GM06990 (cell line): ENCODE measurements around the gene ARID5B.

Experiments
- DNase-seq: peaks from one replicate; pipeline ENCODE4 v3.0.0-alpha.2; 2011; ENCODE audit not compliant: insufficient read length; ENCODE audit errors: extremely low read depth
- H3K27me3 ChIP-seq: replicated peaks from 2 replicates; pipeline ENCODE4 v1.6.0; 2011; ENCODE audit warnings: low read length; ENCODE audit not compliant: control insufficient read depth, insufficient read depth
- H3K36me3 ChIP-seq: 2 replicates; pipeline ENCODE4 v1.5.1; 2011; ENCODE audit warnings: low read length; ENCODE audit not compliant: control insufficient read depth, insufficient read depth
- H3K4me3 ChIP-seq: replicated peaks from 2 replicates; pipeline ENCODE4 v1.5.1; 2011; ENCODE audit warnings: low read depth, mild to moderate bottlenecking, control low read depth, low read length
- TF ChIP-seq, protein P1 (sequence below): IDR thresholded peaks from 2 replicates; pipeline ENCODE4 v1.5.1; 2011; ENCODE audit warnings: low read length, control low read depth, mild to moderate bottlenecking, inconsistent platforms; ENCODE audit not compliant: insufficient read depth, poor library complexity, severe bottlenecking

The ARID5B gene

DNA sequence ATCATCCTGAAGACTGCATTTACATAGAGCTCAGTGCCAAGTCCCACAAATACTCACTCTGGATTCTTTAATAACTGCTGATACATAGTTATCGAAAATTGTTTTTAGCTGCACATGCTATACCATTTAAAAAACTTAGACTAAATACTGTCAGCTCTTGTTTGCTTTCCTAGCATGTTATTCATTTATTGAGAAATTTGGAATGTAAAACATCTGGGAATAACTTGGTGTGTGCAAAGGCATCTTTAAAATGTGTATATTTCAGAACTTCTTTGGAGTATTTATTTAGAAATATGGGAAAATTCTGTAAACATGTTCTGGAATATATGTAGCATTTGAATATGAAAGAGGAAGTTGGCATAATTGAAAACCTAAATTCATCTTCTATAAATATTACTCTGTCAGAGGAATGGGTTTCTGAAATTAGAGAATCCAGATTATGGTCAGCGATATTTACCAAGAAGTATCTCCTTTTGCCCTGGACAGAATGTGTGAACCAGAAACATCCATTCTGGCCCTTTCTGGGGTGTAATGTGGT is 119.7 kb downstream of the ARID5B start:
- Histone ChIP-seq H3K4me3 (no peak overlapping the region), H3K27me3 (no peaks in the 10 kb centered on the region), H3K36me3 (no peaks in the 10 kb centered on the region; the same call in 1 of the 2 replicates)
- no peak for DNase-seq
- TF ChIP-seq, protein P1, sequence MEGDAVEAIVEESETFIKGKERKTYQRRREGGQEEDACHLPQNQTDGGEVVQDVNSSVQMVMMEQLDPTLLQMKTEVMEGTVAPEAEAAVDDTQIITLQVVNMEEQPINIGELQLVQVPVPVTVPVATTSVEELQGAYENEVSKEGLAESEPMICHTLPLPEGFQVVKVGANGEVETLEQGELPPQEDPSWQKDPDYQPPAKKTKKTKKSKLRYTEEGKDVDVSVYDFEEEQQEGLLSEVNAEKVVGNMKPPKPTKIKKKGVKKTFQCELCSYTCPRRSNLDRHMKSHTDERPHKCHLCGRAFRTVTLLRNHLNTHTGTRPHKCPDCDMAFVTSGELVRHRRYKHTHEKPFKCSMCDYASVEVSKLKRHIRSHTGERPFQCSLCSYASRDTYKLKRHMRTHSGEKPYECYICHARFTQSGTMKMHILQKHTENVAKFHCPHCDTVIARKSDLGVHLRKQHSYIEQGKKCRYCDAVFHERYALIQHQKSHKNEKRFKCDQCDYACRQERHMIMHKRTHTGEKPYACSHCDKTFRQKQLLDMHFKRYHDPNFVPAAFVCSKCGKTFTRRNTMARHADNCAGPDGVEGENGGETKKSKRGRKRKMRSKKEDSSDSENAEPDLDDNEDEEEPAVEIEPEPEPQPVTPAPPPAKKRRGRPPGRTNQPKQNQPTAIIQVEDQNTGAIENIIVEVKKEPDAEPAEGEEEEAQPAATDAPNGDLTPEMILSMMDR, result no peak

DNA sequence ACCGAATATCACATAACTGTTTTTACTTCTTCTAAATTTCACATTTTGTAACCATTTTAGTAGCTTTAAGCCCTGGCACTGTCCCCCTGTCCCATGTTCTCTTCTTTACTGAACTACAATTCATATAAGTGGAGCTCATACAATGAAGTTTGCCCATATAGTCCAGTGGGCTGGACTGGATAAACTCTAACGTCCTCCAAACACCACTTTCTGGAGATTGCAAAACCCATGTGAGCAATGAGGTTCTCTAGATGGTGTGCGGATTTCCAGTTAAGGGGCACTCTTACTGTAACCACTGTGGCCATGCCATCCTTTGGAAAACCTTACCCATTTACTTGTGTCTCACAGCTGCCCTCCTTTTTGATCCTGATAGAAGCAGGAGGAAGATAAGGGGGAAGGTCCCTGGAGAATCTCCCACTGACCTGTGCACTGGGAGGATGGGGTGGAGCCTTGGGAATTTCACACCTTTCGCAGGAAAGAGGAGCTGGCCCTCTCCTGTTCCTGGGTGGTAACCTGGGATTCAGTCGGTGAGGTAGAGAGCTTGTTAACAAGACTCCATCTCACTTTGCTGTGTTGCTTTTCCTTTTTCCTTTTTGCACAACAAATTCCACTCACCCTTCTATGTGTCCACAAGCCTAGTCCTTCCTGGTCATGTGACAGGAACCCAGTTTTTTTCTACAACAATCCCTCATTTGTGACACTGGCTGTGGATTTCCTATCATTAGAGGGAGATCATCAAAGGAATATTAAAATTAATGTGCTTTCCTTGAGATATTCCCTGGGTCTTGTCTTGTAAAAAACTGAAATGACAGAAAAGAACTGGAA is 120.7 kb downstream of the ARID5B start:
- DNase-seq, result no peak
- Histone ChIP-seq H3K36me3 (no peaks in the 10 kb centered on the region; the same call in 1 of the 2 replicates), H3K27me3 (no peaks in the 10 kb centered on the region), H3K4me3 (no peak overlapping the region)
- TF ChIP-seq, protein P1, result no peak

DNA sequence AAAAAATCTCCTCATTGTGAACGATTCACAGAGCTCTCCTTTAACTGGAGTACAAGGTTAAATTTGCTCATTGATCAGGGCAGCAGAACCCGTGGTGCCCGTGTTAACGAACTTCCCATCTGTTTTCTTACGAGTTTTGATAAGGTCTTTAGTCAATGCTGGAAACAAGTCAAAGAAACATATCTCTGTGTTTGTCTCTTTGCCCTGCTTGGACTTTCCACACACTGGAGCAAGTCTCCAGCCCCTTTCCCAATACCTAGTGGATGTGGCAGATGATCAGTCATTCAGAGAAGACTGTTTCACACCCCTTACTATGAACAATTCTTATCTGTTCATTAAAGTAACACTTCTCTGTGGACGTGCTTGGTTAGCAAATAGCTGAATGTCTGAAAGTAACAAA is 121.3 kb downstream of the ARID5B start:
- TF ChIP-seq, protein P1, result no peak
- no peaks in the 10 kb centered on the region; the same call in 1 of the 2 replicates for H3K36me3 ChIP-seq
- no peak overlapping the region for H3K4me3 ChIP-seq
- no peaks in the 10 kb centered on the region for H3K27me3 ChIP-seq
- no peak for DNase-seq

DNA sequence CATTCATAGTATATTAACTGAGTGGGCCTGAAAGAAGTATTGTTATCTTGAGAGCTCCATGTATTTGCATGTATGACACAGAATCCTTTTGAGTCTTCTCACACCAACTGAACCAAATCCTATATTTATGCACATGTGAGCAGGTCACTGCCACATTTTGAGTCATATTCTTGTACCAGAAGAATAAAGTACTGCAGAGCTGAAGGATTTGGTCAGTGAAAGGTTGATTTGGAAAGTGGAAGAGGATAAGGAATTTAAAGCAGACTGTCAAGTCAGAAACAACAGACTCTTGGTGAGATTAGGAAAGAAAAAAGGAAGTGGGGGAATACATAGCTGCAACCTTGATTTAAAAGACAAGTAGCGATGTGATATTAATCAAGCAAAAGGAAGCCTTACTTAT is 121.8 kb downstream of the ARID5B start:
- DNase-seq, result no peak
- no peaks in the 10 kb centered on the region for H3K27me3 ChIP-seq
- TF ChIP-seq, protein P1, result no peak
- H3K36me3 ChIP-seq, result no peaks in the 10 kb centered on the region; the same call in 1 of the 2 replicates
- H3K4me3 ChIP-seq, result no peak overlapping the region

DNA sequence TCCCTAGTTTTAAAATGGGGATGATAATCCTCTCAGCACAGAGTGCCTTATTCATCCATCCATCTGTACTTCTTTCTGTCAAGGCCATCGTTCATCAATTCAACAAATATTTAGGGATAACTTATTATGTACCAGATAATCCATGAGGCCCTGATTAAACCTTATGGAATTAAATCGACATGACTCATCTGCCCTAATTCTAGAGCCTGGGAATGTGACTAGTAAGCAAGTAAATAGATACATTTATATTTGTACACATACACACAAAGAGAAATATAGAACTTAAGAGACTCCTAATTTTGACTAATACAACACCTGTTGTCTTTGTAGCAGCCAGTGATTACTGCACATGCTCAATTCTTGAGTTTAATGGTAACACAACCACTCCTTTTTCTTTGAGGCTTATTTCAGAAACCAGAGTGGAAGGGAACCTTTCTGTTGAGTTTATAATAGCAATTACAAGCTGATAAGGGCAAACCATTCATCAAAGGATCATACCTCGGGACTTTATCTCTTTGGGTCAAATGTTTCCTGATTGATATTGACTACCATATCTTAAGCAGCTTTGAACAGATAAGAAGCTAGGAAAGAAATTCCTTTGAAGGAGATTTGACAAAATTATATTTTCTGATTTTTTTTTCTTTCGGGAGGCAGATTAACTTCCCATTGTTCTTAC is 122.7 kb downstream of the ARID5B start:
- TF ChIP-seq, protein P1, result no peak
- Histone ChIP-seq H3K36me3 (no peaks in the 10 kb centered on the region; the same call in 1 of the 2 replicates), H3K4me3 (no peak overlapping the region), H3K27me3 (no peaks in the 10 kb centered on the region)
- no peak for DNase-seq
